ENCODE results near the gene TMEM18.

GRCh38 chr2:668000-668398 is 9.2 kb downstream of the TMEM18 start:
- TF ChIP-seq POLR2A (IDR thresholded peaks at IDR 0.05) (no peak), CTCF (IDR thresholded peaks at IDR 0.05) (no peak)

All from heart left ventricle (tissue), 13 donors.